HG03159 (cell line): ENCODE measurements around the gene FCER2.
"Not testable (repeated sequence)": the region's sequence is repeated elsewhere in the genome, so short reads cannot be mapped to it uniquely, and the experiment has no call there.

Experiments used
- ATAC-seq: cut with Tn5 transposase; IDR thresholded peaks from one replicate; pipeline ENCODE4 v1.9.1; 2021; ENCODE audit warnings: mild to moderate bottlenecking, moderate library complexity; ENCODE audit not compliant: unreplicated experiment

Gene FCER2

GRCh38 chr19:7654401-7654800 is 47.5 kb downstream of the FCER2 start:
- no peak for ATAC-seq

- ATAC-seq, result no peak
Observed at GRCh38 chr19:7652061-7652641, 49.8 kb downstream of the FCER2 start.

GRCh38 chr19:7650148-7650547 is 51.8 kb downstream of the FCER2 start:
- ATAC-seq, result no peak

GRCh38 chr19:7648265-7649014 is 53.5 kb downstream of the FCER2 start:
- ATAC-seq, result no peak

GRCh38 chr19:7647156-7647555 is 54.8 kb downstream of the FCER2 start:
- ATAC-seq, result no peak

GRCh38 chr19:7646426-7646700 is 55.6 kb downstream of the FCER2 start:
- no peak for ATAC-seq

- no peak for ATAC-seq
Observed at GRCh38 chr19:7645656-7646425, 56.1 kb downstream of the FCER2 start.

GRCh38 chr19:7645163-7645562 is 56.8 kb downstream of the FCER2 start:
- ATAC-seq, result no peak

GRCh38 chr19:7644550-7644877 is 57.4 kb downstream of the FCER2 start:
- ATAC-seq, result no peak

- ATAC-seq, result not testable (repeated sequence)
Observed at GRCh38 chr19:7643629-7644549, 58.0 kb downstream of the FCER2 start.

GRCh38 chr19:7643031-7643415 is 58.9 kb downstream of the FCER2 start:
- ATAC-seq, result no peak

GRCh38 chr19:7642295-7643030 is 59.5 kb downstream of the FCER2 start:
- no peak for ATAC-seq

GRCh38 chr19:7641290-7642276 is 60.3 kb downstream of the FCER2 start:
- ATAC-seq, result no peak

- ATAC-seq, result no peak
Observed at GRCh38 chr19:7640803-7641202, 61.1 kb downstream of the FCER2 start.

GRCh38 chr19:7639863-7640348 is 62.0 kb downstream of the FCER2 start:
- no peak for ATAC-seq

GRCh38 chr19:7638802-7639465 is 63.0 kb downstream of the FCER2 start:
- ATAC-seq, result no peak
